ENCODE data around the gene TMEM59L. TPM values are rescaled to one million over a fixed set of nuclear protein-coding genes. Genes with fewer than 3 reads are reported as not detected.
A peak's percentile ranks its signal among the peaks of the same experiment; 100 is the strongest.

Gene TMEM59L
- total and polyA plus RNA-seq, 5 experiments from 2014 or later: 0.09 to 0.27 TPM; not detected in 3

DNA sequence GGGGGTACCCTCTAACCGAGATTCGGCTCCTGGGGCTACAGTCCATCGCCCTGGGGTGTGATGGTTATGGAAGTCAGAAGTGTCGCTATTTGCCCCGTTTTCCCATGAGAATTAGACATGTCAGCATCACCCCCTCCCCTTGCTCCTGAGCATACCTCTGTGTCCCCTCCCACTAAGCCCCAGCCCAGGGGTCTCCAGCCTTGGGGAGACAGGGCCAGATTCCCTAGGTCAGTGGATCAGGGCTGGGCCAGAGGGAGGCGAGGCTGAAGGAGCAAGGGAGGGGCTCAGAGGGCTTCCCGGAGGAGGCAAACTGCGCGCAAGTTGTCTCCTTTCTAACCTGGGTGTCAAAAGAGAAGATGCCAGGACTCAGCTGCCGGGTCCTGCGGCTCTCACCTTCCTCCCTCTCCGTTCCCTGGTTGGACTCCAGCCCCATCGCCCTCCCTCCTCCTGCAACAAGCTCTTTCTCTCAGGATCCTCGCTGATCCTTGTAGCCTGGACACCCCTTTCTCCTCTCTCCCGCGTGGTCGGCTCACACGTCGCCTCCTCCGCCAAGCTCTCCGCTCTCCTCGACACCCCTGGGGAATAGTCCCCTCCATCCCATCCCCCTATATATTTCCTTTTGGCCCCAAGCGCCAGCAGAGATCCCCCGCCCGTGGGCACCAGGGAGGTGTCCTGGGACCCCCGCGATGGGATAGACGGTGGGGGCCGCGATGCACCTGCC lies 459 bp upstream of the TMEM59L start:
- H3K27me3 Mint-ChIP-seq: peaks cover 26 to 84% (median 50%) of the 10 kb centered on the region in 5 donors
- peak overlapping the region; percentile 67 to 90 (median 78) for H3K4me3 Mint-ChIP-seq
- H3K36me3 Mint-ChIP-seq: peaks cover 0 to 6% (median 0%) of the 10 kb centered on the region in 3 donors
- DNase-seq: no peak
- POLR2A ChIA-PET: interaction anchor here (0.6 to 2.2 kb wide), 3 partner anchors 18 to 23 kb away, joined by 3 to 9 read pairs (median 3); partner anchors contain the start of gene REX1BD
- H3K27ac Mint-ChIP-seq: peak overlapping the region in 3 of 10 donors; percentile 14 to 88 (median 38)
- ATAC-seq: peak; percentile 4 to 9
- H3K9me3 Mint-ChIP-seq: no peaks in the 10 kb centered on the region
- H3K4me1 Mint-ChIP-seq: peaks cover 13 to 50% (median 24%) of the 10 kb centered on the region in 4 donors

DNA sequence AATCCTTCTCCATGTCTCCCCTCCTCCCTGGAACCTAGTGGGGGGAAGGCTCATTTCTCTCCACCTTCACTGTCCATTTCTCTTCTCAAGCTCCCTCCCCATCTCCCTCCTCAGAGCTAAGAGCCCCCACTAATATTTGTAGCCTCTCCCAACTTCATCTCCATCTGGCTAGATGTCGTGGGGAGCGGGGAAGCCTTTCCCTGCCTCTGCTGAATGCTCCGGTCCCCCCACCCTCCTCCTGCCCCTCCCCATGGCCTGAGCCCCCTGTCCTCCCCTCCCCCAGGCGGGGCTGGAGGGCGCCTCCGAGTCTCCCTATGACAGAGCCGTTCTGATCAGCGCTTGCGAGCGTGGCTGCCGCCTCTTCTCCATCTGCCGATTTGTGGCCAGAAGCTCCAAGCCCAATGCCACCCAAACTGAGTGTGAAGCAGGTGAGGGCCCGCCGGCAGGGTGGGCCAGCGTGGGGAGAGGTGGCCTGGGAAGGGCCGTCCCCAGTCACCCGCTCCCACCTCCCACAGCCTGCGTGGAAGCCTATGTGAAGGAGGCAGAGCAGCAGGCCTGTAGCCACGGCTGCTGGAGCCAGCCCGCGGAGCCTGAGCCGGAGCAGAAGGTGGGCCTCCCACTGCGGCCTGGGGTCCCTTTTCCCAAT lies 1.0 kb downstream of the TMEM59L start:
- peaks cover 0 to 4% (median 0%) of the 10 kb centered on the region in 3 donors for H3K36me3 Mint-ChIP-seq
- DNase-seq (no peak), ATAC-seq (no peak)
- POLR2A ChIA-PET: interaction anchor here (2.2 kb wide), 1 partner anchor 25 kb away, joined by 9 read pairs; the partner anchor contains the start of gene REX1BD
- peak overlapping the region in 1 of 10 donors; percentile 40 for H3K27ac Mint-ChIP-seq
- peaks cover 24 to 80% (median 45%) of the 10 kb centered on the region in 5 donors for H3K27me3 Mint-ChIP-seq
- peak overlapping the region; percentile 45 to 84 (median 68) for H3K4me3 Mint-ChIP-seq
- H3K9me3 Mint-ChIP-seq: no peaks in the 10 kb centered on the region
- peaks cover 7 to 41% (median 19%) of the 10 kb centered on the region in 4 donors for H3K4me1 Mint-ChIP-seq

DNA sequence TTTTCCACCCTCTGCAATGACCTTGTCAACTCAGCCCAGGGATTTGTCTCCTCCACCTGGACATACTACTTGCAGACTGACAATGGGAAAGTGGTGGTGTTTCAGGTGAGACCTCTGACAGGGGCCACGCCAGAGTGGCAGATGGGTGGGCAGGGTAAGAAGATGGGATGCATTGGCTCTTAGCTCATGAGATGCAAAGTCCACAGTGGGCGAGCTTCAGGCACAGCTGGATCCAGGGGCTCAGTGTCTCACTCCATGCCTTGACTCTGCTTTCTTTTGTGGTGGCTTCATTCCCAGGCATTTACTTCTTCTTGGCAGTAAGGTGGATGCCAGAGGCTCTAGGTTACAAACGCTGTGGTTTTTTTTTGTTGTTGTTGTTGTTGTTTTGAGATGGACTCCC lies 3.4 kb downstream of the TMEM59L start:
- Mint-ChIP-seq H3K4me1 (peaks cover 6 to 29% (median 14%) of the 10 kb centered on the region in 4 donors), H3K4me3 (no peak overlapping the region), H3K36me3 (peaks cover 0 to 3% (median 0%) of the 10 kb centered on the region in 3 donors), H3K9me3 (no peaks in the 10 kb centered on the region), H3K27me3 (peaks cover 15 to 61% (median 35%) of the 10 kb centered on the region in 5 donors), H3K27ac (peak overlapping the region in 1 of 10 donors; percentile 38)
- DNase-seq: no peak
- no peak for ATAC-seq
- POLR2A ChIA-PET: interaction anchor here (0.6 kb wide), 1 partner anchor 453 kb away, joined by 4 read pairs; no protein-coding TSS in a partner anchor

DNA sequence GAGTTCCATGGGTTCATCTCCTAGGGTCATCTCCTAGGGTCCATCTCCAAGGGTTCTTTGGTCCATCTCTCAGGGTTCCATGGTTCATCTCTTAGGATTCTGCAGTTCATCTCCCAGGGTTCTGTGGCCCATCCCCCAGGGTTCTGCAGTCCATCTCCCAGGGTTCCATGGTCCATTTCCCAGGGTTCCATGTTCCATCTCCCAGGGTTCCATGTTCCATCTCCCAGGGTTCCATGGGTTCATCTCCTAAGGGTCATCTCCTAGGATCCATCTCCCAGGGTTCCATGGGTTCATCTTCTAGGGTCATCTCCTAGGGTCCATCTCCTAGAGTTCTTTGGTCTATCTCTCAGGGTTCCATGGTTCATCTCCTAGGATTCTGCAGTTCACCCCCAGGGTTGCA lies 4.9 kb downstream of the TMEM59L start:
- DNase-seq (no peak), ATAC-seq (no peak)
- Mint-ChIP-seq H3K9me3 (no peaks in the 10 kb centered on the region), H3K27ac (peak overlapping the region in 1 of 10 donors; percentile 34), H3K36me3 (peaks cover 0 to 2% (median 0%) of the 10 kb centered on the region in 3 donors), H3K4me1 (peaks cover 0 to 17% (median 4%) of the 10 kb centered on the region in 4 donors), H3K4me3 (no peak overlapping the region), H3K27me3 (peaks cover 9 to 49% (median 29%) of the 10 kb centered on the region in 5 donors)
- POLR2A ChIA-PET: no interaction called here

DNA sequence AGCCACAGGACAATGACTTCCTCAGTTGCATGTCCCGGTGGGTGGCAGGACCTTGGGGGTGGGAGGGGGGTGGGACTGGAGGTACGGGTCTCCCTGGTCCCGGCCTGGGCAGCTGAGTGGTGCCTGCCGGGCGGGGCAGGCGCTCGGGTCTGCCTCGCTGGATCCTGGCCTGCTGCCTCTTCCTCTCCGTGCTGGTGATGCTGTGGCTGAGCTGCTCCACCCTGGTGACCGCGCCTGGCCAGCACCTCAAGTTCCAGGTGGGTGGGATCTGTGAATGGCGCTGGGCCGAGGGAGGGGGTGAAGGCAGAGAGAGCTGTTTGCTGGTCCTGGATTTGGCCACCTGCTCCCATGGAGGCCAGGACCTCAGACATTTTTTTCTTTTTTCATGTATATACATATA lies 5.6 kb downstream of the TMEM59L start:
- Mint-ChIP-seq H3K9me3 (no peaks in the 10 kb centered on the region), H3K27ac (no peak overlapping the region), H3K4me3 (no peak overlapping the region), H3K36me3 (peaks cover 0 to under 1% (median 0%) of the 10 kb centered on the region in 3 donors), H3K4me1 (peaks cover 0 to 12% (median 3%) of the 10 kb centered on the region in 4 donors), H3K27me3 (peaks cover 9 to 47% (median 28%) of the 10 kb centered on the region in 5 donors)
- ATAC-seq (no peak), DNase-seq (no peak)
- POLR2A ChIA-PET: no interaction called here

DNA sequence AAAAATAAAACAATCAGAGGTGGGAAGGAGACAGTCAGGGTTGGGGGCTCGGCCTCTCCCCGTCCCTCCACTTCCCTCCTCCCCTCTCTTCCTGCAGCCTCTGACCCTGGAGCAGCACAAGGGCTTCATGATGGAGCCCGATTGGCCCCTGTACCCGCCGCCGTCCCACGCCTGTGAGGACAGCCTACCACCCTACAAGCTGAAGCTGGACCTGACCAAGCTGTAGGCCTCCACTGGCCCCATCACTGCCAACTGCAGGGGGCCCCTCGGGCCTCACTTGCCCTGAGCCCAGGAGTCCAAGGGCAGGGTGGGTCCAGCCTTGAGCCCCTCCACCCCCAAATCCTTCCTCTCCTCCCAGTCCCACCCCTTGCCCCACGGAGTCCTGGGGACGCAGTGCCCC lies 7.6 kb downstream of the TMEM59L start:
- no peak overlapping the region for H3K4me3 Mint-ChIP-seq

DNA sequence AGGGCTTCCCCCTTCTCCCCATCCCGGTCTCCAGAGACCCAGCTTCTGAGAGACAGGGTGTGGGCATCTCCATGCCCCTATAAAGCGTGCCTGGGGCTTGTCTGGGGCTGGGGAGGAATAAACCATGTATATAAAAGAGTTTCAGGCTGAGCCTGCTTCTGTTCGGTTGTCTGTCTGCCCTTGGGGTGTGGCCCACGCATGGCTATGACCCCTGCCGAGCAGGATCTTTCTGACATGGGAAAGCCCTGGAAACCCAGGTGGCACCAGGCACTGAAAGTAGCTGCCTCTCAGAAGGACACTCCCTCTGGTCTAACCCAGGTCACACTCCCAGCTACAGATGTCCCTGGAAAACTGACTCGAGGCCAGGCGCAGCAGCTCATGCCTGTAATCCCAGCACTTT lies 8.2 kb downstream of the TMEM59L start:
- Mint-ChIP-seq H3K27ac (no peak overlapping the region), H3K27me3 (peaks cover 1 to 23% (median 10%) of the 10 kb centered on the region in 5 donors), H3K36me3 (no peaks in the 10 kb centered on the region), H3K4me3 (no peak overlapping the region), H3K9me3 (no peaks in the 10 kb centered on the region), H3K4me1 (no peaks in the 10 kb centered on the region)
- POLR2A ChIA-PET: interaction anchor here (0.6 to 0.7 kb wide), 2 partner anchors 56 to 72 kb away, joined by 3 to 4 read pairs; no protein-coding TSS in a partner anchor
- no peak for ATAC-seq
- no peak for DNase-seq

More for the DNA sequence above, 7.6 kb downstream of the TMEM59L start:
- no peaks in the 10 kb centered on the region for H3K9me3 Mint-ChIP-seq
- ATAC-seq (no peak), DNase-seq (no peak)
- POLR2A ChIA-PET: no interaction called here
- H3K36me3 Mint-ChIP-seq: no peaks in the 10 kb centered on the region
- H3K27ac Mint-ChIP-seq: no peak overlapping the region
- no peaks in the 10 kb centered on the region for H3K4me1 Mint-ChIP-seq
- peaks cover 2 to 28% (median 12%) of the 10 kb centered on the region in 5 donors for H3K27me3 Mint-ChIP-seq

DNA sequence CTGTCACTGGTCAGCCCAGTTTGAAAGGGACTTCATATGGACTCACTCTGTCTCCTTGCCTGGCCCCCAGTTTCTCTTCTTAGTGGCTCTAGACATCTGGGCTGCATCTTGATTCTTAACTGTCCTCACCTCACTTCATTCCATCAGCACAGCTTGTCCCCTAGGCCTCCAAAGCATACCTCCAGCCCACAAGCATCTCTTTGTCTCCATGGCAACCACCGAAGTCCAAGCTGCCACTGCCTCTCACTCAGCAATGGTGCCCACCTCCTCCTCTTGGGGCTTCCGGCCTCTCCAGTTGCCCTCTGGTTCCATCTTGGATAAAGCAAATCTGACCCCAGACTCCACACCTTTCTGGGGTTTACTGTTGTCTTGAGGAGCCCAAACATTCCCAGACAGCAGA lies 14.2 kb downstream of the TMEM59L start:
- H3K4me3 Mint-ChIP-seq: no peak overlapping the region
- peaks cover 0 to 12% (median 7%) of the 10 kb centered on the region in 5 donors for H3K27me3 Mint-ChIP-seq
- H3K36me3 Mint-ChIP-seq: no peaks in the 10 kb centered on the region
- no peaks in the 10 kb centered on the region for H3K4me1 Mint-ChIP-seq
- H3K9me3 Mint-ChIP-seq: no peaks in the 10 kb centered on the region
- no peak for DNase-seq
- ATAC-seq: no peak
- no peak overlapping the region for H3K27ac Mint-ChIP-seq
- POLR2A ChIA-PET: interaction anchor here (0.6 kb wide), 1 partner anchor 37 kb away, joined by 3 read pairs; no protein-coding TSS in a partner anchor

DNA sequence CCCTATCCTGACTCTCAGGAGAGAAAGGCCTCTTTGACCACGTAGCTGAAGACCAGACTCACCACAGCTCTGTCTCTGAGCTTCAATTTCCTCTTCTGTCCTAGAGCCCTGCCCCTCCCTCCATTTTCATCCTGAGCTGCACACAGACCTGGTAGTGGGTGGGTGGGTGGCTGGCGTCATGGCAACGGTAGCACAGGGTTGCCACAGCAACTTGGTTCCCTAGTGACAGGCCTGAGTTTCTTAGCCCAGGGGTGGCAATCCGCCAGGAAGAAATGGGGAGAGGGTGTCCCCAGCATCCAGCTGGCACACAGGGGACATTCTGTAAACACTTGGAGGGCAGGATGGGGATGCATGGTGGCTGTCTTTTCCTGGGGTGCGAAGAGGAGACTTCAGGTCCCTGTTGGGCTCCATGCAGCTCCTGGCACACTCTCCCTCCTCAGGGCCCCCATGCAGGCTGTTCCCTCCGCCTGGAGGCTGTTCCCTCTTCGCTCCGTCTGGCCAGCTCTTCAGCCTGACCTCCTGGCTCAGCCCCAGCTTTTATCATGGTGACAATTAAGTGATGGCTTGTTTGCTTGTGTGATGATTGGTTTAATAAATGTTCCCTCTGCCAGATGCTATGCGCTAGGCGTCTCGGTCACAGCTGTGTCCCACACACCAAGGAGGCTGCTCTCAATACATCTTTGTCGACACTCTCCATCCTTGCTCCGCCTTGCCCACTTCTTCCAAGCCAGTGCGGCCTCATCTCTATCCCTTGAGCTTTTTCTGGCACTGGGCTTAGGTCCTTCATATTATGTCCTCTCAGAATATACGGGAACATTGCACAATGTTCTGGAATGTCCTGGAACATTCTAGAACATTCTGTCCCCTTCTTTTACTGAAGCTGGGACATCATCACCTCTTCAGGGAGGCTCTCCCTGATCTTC lies 16.8 kb downstream of the TMEM59L start:
- Mint-ChIP-seq H3K27ac (peak overlapping the region in 3 of 10 donors; percentile 6 to 44 (median 33)), H3K9me3 (no peaks in the 10 kb centered on the region), H3K4me1 (peaks cover 0 to under 1% (median 0%) of the 10 kb centered on the region in 4 donors), H3K27me3 (peaks cover 2 to 12% (median 7%) of the 10 kb centered on the region in 5 donors), H3K4me3 (no peak overlapping the region), H3K36me3 (no peaks in the 10 kb centered on the region)
- POLR2A ChIA-PET: interaction anchor here (0.6 kb wide), 1 partner anchor 23 kb away, joined by 4 read pairs; no protein-coding TSS in a partner anchor
- ATAC-seq: no peak
- no peak for DNase-seq

DNA sequence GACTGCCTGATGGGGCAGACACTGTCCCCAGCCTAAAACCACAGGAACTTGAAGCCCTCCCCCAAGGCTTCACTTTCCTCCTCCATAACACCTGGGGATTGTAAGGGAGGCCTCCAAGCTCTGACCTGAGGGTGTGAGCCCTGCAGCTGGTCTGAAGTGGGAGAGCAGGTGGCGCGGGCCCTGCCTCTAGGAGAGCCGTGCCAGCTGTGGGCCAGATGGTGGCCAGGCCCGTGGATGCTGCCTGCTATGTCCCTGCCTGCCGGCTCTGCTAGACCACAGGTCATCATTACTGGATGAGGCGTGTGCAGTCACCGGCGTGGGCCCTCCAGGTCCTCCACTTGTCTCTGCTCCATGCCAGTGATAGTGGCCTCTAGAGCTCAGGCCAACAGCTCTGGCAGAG lies 20.7 kb downstream of the TMEM59L start:
- Mint-ChIP-seq H3K27me3 (peaks cover 2 to 15% (median 7%) of the 10 kb centered on the region in 5 donors), H3K27ac (peak overlapping the region in 2 of 10 donors; percentile 19 to 37), H3K4me3 (no peak overlapping the region), H3K9me3 (no peaks in the 10 kb centered on the region), H3K36me3 (no peaks in the 10 kb centered on the region), H3K4me1 (peaks cover 9 to 31% (median 27%) of the 10 kb centered on the region in 4 donors)
- DNase-seq: no peak
- POLR2A ChIA-PET: interaction anchor here (0.7 kb wide), 1 partner anchor 203 kb away, joined by 3 read pairs; no protein-coding TSS in a partner anchor
- ATAC-seq: no peak

DNA sequence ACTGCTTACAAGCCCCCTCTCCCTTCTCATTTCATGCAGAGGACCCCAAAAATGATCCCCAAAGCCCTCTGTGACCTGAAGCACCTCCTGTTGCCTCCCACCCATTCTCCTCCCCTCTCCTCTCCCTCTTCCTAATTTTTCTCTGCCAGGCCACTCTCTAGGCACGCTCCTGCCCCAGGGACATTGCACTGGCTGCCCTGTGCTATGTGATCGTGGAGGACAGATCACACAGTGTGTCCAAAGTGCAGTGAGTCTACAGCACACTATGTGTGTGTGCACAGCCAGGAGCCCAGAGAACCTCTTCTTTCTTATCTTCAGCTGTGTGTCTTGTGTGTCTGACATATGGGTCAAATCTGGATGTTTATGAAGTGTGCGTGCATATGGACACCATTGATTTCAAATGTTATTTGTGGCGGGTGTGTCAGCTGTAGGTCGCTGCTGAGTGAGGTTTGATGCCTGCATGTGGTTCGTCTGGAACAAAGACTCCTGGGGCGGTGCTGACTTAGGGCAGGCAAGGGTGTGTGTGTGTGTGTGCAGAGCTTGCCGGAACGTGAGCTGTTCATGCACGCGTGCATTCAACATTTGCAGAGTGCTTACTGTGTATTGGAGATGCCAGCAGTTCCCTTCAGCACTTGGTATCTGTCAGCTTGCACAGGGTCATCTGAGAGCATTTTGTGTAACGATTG lies 22.1 kb downstream of the TMEM59L start:
- Mint-ChIP-seq H3K27me3 (peaks cover under 1 to 9% (median 4%) of the 10 kb centered on the region in 5 donors), H3K4me1 (peaks cover 9 to 35% (median 32%) of the 10 kb centered on the region in 4 donors), H3K27ac (peak overlapping the region in 5 of 10 donors; percentile 8 to 74 (median 24)), H3K9me3 (no peaks in the 10 kb centered on the region), H3K36me3 (no peaks in the 10 kb centered on the region), H3K4me3 (peak overlapping the region in 8 of 10 donors; percentile 8 to 87 (median 19))
- POLR2A ChIA-PET: interaction anchor here (1.1 to 1.2 kb wide), 3 partner anchors 22 to 354 kb away, joined by 3 read pairs; partner anchors contain the start of genes TMEM59L and UBA52
- ATAC-seq: no peak
- no peak for DNase-seq
